NCI-H1417 (cell line): ENCODE measurements around the gene SHC3.

Experiments used
- DNase-seq, 3 experiments: peaks; one replicate each; lab custom pipeline; 2025; lab: John Stamatoyannopoulos, UW

SHC3 gene

GRCh38 chr9:89022001-89022759 is 156.4 kb downstream of the SHC3 start:
- DNase-seq, result no peak

- DNase-seq, result no peak
Observed at GRCh38 chr9:89021154-89021803, 157.3 kb downstream of the SHC3 start.

- DNase-seq, result no peak
Observed at GRCh38 chr9:89020754-89021153, 157.9 kb downstream of the SHC3 start.

- no peak for DNase-seq
Observed at GRCh38 chr9:89015336-89015735, 163.3 kb downstream of the SHC3 start.

- DNase-seq, result no peak
Observed at GRCh38 chr9:89014153-89014552, 164.5 kb downstream of the SHC3 start.

GRCh38 chr9:89013660-89014059 is 165.0 kb downstream of the SHC3 start:
- no peak for DNase-seq

- no peak for DNase-seq
Observed at GRCh38 chr9:89012294-89013042, 166.2 kb downstream of the SHC3 start.

- DNase-seq, result no peak
Observed at GRCh38 chr9:89011683-89012082, 166.9 kb downstream of the SHC3 start.

- no peak for DNase-seq
Observed at GRCh38 chr9:89010526-89011111, 168.0 kb downstream of the SHC3 start.

- no peak for DNase-seq
Observed at GRCh38 chr9:89010056-89010455, 168.6 kb downstream of the SHC3 start.

GRCh38 chr9:89009546-89009840 is 169.1 kb downstream of the SHC3 start:
- no peak for DNase-seq

GRCh38 chr9:89008744-89009545 is 169.7 kb downstream of the SHC3 start:
- DNase-seq, result no peak

- DNase-seq, result peak in 1 of 3 experiments; percentile 22
Observed at GRCh38 chr9:89008055-89008743, 170.4 kb downstream of the SHC3 start.

- DNase-seq, result no peak
Observed at GRCh38 chr9:89006996-89007967, 171.3 kb downstream of the SHC3 start.

GRCh38 chr9:89006267-89006666 is 172.4 kb downstream of the SHC3 start:
- peak in 1 of 3 experiments; percentile 21 for DNase-seq

GRCh38 chr9:89005323-89005722 is 173.3 kb downstream of the SHC3 start:
- no peak for DNase-seq

- DNase-seq, result no peak
Observed at GRCh38 chr9:89002987-89003386, 175.6 kb downstream of the SHC3 start.

GRCh38 chr9:89001917-89002540 is 176.6 kb downstream of the SHC3 start:
- DNase-seq, result no peak
